Measurements from ENCODE around the gene NSMCE1. TPM values are rescaled to one million over a fixed set of nuclear protein-coding genes. Genes with fewer than 3 reads are reported as not detected.

The NSMCE1 gene
- total RNA-seq, 1 donor from 2014 or later: 49.2 TPM

DNA sequence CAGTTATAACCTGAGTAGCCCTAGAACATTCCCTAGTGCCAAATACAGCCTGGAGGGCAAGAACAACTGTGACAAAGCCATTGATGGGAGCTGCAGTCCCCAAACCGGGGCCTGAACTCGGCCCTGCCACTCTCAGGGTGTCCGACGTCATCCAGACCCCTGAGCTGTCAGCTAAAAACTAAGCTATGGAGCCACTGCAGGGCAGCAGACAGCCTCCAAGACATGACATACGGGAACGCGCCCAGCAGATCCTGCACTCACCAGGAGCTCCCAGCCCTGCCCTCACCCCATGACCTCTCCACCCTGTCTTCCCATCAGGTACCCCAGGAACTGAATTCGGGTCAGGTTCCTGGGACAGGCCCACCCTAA is 36.9 kb downstream of the NSMCE1 start:
- Histone ChIP-seq H3K27me3 (no peaks in the 10 kb centered on the region), H3K9me3 (no peaks in the 10 kb centered on the region), H3K4me3 (no peak overlapping the region), H3K36me3 (peaks cover 24% of the 10 kb centered on the region), H3K4me1 (peaks cover 38% of the 10 kb centered on the region), H3K27ac (no peak overlapping the region)
- intact Hi-C loops (cut with DNase I): loop anchor here (10.0 kb wide), 1 partner anchor 133 kb away; no protein-coding TSS in a partner anchor
- TF ChIP-seq, protein P1, sequence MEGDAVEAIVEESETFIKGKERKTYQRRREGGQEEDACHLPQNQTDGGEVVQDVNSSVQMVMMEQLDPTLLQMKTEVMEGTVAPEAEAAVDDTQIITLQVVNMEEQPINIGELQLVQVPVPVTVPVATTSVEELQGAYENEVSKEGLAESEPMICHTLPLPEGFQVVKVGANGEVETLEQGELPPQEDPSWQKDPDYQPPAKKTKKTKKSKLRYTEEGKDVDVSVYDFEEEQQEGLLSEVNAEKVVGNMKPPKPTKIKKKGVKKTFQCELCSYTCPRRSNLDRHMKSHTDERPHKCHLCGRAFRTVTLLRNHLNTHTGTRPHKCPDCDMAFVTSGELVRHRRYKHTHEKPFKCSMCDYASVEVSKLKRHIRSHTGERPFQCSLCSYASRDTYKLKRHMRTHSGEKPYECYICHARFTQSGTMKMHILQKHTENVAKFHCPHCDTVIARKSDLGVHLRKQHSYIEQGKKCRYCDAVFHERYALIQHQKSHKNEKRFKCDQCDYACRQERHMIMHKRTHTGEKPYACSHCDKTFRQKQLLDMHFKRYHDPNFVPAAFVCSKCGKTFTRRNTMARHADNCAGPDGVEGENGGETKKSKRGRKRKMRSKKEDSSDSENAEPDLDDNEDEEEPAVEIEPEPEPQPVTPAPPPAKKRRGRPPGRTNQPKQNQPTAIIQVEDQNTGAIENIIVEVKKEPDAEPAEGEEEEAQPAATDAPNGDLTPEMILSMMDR (IDR thresholded peaks at IDR 0.05): no peak
- DNase-seq (no peak), ATAC-seq (no peak)

DNA sequence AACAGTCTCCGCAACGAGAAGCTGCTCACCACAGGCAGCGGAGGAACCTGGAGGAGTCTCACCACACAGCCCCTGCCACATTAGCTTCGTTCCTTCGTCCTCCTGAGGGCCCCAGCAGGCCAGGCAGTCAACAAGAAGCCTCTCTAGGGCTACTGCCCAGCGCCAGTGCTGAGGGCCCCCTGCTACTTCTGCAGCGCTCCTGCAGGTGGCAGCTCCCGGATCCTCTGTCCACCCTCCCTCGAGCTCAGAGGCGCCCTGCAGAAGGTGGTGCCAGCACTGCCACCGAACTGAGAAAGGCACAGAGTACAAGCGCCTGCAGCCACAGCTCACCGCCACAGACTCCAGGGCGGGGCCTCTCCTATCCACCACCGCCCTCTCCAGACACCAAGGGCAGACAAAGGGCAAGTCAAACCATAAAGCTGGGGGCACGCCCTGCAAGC is 38.0 kb downstream of the NSMCE1 start:
- TF ChIP-seq, protein P1 (IDR thresholded peaks at IDR 0.05): peak; percentile 6
- no peak for DNase-seq
- ATAC-seq: peak; percentile 26
- Histone ChIP-seq H3K27me3 (no peaks in the 10 kb centered on the region), H3K27ac (no peak overlapping the region), H3K4me1 (peaks cover 27% of the 10 kb centered on the region), H3K4me3 (no peak overlapping the region), H3K9me3 (no peaks in the 10 kb centered on the region), H3K36me3 (peaks cover 24% of the 10 kb centered on the region)
- intact Hi-C loops (cut with DNase I): loop anchor here (10.0 kb wide), 1 partner anchor 134 kb away; no protein-coding TSS in a partner anchor

DNA sequence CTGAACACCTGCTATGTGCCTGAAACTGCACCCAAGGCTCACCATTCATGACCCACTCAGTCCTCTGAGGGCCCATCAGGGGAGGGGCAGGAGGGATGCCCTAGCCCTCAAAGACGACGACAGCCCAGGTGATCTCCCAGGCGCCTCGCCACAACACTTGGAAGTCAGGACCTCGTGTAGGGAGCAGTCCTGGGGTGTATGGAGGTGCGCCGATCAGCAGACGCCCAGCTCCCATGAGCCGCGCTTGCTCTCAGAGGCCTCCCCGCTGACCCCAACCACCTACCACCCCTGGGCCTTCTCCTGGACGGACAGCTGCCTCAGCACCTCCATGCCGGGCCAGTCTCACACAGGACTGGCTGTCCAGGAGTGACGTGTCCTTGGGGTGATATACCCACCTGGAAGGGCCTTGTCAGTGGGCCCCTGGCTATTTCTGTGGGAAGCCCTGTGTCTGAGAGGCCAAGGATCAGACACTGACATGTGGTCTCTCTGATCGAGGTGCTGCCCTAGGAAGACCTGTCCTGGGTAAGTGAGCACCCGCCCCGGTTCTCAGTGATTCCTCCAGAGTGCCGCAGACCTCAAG is 38.6 kb downstream of the NSMCE1 start:
- intact Hi-C loops (cut with DNase I): loop anchor here (10.0 kb wide), 1 partner anchor 135 kb away; no protein-coding TSS in a partner anchor
- Histone ChIP-seq H3K4me3 (no peak overlapping the region), H3K27ac (no peak overlapping the region), H3K36me3 (peaks cover 28% of the 10 kb centered on the region), H3K9me3 (no peaks in the 10 kb centered on the region), H3K4me1 (peaks cover 21% of the 10 kb centered on the region), H3K27me3 (no peaks in the 10 kb centered on the region)
- DNase-seq (no peak), ATAC-seq (no peak)
- TF ChIP-seq, protein P1 (IDR thresholded peaks at IDR 0.05): no peak

DNA sequence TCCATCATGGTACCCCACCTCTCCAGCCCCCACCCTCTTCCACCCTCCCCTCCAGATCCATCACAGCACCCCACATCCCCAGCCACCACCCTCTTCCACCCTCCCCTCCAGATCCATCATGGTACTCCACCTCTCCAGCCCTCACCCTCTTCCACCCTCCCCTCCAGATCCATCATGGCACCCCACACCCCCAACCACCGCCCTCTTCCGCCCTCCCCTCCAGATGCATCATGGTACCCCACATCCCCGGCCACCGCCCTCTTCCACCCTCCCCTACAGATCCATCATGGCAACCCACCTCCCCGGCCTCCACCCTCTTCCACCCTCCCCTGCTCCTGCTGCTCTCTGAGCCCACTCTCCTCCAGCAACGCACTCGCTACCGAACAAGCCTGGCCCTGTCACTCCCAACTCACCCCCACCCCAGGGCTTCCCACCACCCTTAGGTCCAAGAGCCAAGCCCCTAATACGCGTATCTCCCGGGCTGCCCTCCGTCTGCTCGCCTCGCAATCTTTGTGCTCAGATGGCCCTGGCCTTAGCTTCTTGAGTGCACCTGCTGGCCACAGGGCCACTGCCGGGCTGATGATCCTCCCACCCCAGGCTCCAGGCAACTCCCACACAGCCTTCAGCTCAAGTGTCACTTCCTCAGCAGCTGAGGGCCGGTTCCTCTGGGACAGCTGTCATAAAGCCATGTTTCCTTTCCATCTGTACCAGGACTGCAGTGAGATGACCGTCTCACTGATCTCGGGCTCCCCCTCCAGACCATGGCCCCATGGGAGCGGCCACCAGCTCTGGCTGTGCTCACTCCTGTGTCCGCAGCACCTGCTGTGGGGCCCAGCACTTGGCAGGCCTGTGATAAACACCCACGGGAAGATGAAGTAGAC is 39.7 kb downstream of the NSMCE1 start:
- Histone ChIP-seq H3K27ac (no peak overlapping the region), H3K36me3 (peaks cover 39% of the 10 kb centered on the region), H3K27me3 (no peaks in the 10 kb centered on the region), H3K4me1 (peaks cover 11% of the 10 kb centered on the region), H3K4me3 (no peak overlapping the region), H3K9me3 (no peaks in the 10 kb centered on the region)
- DNase-seq (no peak), ATAC-seq (peak; percentile 52)
- intact Hi-C loops (cut with DNase I): no loop called here
- TF ChIP-seq, protein P1 (IDR thresholded peaks at IDR 0.05): no peak

DNA sequence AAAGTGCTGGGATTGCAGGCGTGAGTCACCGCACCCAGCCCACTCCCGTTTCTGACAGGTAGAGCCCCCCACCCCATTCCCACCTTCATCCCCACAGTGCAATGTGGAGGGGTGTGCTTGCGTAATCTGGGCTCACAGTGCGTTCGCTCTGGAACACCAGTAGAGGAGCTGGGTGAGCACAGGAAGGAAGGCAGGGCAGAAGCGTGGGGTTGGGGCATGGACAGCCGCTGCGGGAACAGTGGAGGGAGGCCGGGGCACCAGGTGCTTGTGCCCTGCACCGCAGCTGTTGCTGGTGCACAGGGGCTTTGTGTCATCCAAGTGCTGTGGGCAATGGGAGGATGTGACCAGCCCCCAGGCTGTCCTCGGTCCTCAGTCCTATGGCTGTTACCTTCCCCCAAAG is 40.5 kb downstream of the NSMCE1 start:
- Histone ChIP-seq H3K4me1 (peaks cover 16% of the 10 kb centered on the region), H3K4me3 (no peak overlapping the region), H3K27ac (no peak overlapping the region), H3K36me3 (peaks cover 39% of the 10 kb centered on the region), H3K9me3 (no peaks in the 10 kb centered on the region), H3K27me3 (no peaks in the 10 kb centered on the region)
- no peak for ATAC-seq
- DNase-seq: no peak
- TF ChIP-seq, protein P1 (IDR thresholded peaks at IDR 0.05): no peak
- intact Hi-C loops (cut with DNase I): no loop called here
